CD1c-positive myeloid dendritic cell (primary cell): Measurements from ENCODE around the gene SGO2.
"Not testable (repeated sequence)": the region's sequence is repeated elsewhere in the genome, so short reads cannot be mapped to it uniquely, and the experiment has no call there.

Source experiments
- DNase-seq: peaks from one replicate; pipeline ENCODE4 v3.0.0-alpha.2; 2016; ENCODE audit errors: extremely low spot score

The SGO2 gene

GRCh38 chr2:200515155-200515554 is 10.9 kb upstream of the SGO2 start:
- DNase-seq: no peak

GRCh38 chr2:200523158-200523557 is 2.8 kb upstream of the SGO2 start:
- no peak for DNase-seq

DNA sequence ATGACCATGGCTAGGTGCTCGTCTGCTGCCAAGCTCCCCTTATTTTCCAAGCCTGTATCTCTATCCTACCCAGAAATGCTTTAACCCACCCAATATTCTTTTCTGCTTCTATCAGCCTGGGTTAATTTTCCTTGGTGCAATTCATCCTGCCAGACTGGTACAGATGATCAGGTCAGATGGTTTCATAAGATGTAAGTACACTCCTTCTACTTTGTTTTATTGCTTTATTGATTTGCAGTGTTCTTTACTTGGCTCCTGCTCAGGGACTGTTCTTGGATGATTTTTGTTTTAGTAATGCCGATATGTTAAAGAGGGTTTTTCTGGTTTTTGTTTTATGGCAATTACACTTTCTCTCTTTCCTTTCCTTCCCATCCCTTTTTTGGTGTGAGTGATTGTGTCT is 2.4 kb upstream of the SGO2 start:
- no peak for DNase-seq

DNA sequence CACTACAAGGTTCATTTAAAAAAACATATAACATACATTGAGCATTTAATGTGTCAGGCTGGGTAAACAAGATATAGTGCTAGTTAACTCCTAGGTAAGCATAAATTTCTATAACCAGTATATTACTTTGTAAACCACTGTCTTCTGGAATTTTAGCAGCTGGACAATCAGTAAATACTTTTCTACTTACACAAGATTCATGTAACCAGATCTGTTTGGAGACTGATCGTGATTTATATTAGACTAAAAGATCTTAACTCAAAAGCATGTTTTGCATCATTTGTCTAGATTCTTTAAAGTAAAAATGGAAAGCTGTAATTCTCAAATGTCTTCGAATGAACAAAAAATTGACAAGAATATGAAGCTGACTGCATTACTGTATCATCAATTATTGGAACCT is 941 bp upstream of the SGO2 start:
- no peak for DNase-seq

DNA sequence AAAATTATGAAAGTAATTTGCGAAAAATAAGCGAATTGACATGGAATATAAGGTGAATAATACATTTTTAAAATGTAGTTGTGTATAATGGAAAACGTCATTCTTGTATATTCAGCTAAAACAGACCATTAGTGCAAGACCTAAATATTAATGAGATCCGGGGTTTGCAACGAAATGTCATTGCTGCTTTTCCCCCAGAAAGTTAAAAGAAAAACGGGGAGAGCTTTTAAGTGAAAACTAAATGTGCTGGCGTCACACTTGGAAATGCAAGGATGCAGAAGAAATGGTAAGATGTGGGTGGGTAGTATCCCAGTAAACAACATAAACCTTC is 491 bp upstream of the SGO2 start:
- no peak for DNase-seq

- DNase-seq: no peak
Observed at GRCh38 chr2:200528228-200528627, 2.2 kb downstream of the SGO2 start.

DNA sequence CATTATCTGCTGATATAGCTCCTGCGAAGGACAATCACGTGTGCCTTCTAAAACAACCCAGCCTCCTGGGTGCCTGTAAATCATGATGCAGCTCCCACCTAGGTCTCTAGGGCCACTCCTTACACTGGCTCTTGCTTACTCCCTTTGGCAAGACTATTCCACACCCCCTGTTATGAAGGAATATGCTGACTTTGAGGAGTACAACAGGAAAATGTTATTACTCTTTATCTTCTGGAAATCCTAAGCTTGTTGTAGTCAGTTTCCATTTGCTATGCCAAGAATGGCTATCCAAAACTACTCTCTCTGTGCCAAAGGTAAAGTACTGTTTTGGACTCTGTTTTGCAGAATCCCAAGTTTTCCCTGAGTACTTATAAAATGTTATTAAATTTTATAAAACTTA is 7.7 kb downstream of the SGO2 start:
- DNase-seq: no peak

GRCh38 chr2:200534572-200534971 is 8.6 kb downstream of the SGO2 start:
- no peak for DNase-seq

DNA sequence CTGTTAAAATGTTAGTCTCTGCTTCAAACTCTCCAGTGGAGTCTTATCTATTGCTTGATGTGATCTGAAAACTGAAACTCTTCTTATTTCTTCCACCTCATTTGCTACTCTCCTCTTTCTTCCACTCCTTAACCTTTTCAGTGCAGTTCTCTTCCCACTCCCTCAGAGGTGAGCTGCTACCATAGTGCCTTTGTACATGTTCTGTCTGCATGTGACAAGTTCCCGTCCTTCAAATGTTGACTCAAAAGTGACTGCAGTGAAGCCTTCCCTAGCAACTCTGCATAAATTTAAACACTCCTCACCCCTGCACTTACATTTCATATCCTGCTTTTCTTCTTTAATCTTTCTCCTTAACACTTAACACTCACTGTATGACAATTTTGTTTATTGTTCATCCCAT is 12.1 kb downstream of the SGO2 start:
- DNase-seq: no peak

DNA sequence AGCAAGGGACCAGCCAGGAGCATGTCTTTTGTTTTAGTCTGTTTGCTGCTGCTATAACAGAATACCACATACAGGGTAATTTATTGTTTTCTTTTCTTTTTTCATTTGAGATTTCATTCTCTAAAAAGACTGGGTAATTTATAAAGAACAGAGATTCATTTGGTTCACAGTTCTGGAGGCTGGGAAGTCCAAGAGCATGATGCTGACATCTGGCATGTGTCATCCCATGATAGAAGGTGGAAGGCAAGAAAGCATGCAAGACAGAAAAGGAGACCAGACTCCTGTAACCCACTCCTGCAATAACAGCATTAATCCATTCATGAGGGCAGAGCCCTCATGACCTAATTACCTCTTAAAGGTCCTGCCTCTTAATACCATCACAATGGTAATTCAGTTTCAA is 14.8 kb downstream of the SGO2 start:
- DNase-seq: no peak

- not testable (repeated sequence) for DNase-seq
Observed at GRCh38 chr2:200566596-200566995, 40.6 kb downstream of the SGO2 start.

GRCh38 chr2:200567932-200568331 is 41.9 kb downstream of the SGO2 start:
- no peak for DNase-seq

GRCh38 chr2:200575957-200576356 is 50.0 kb downstream of the SGO2 start:
- DNase-seq: peak; percentile 30

DNA sequence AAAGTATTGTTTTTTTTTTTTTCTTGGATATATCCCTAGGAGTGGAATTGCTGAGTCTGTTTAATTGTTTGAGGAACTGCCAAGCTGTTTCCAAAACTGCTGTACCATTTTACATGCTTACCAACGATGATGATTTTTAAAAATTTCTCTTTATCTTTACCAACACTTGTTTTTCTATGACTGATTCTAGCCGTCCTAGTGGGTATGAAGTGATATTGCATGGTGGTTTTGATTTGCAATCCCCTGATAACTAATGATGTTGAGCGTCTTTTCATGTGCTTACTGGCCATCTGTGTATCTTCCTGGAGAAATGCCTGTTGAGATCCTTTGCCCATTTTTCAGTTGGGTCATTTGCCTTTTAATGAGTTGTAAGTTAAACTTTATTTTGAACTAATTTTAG is 51.0 kb downstream of the SGO2 start:
- no peak for DNase-seq

GRCh38 chr2:200578778-200579177 is 52.8 kb downstream of the SGO2 start:
- DNase-seq: peak; percentile 48

GRCh38 chr2:200584639-200585038 is 58.6 kb downstream of the SGO2 start:
- DNase-seq: no peak

GRCh38 chr2:200585340-200585729 is 59.3 kb downstream of the SGO2 start:
- no peak for DNase-seq

DNA sequence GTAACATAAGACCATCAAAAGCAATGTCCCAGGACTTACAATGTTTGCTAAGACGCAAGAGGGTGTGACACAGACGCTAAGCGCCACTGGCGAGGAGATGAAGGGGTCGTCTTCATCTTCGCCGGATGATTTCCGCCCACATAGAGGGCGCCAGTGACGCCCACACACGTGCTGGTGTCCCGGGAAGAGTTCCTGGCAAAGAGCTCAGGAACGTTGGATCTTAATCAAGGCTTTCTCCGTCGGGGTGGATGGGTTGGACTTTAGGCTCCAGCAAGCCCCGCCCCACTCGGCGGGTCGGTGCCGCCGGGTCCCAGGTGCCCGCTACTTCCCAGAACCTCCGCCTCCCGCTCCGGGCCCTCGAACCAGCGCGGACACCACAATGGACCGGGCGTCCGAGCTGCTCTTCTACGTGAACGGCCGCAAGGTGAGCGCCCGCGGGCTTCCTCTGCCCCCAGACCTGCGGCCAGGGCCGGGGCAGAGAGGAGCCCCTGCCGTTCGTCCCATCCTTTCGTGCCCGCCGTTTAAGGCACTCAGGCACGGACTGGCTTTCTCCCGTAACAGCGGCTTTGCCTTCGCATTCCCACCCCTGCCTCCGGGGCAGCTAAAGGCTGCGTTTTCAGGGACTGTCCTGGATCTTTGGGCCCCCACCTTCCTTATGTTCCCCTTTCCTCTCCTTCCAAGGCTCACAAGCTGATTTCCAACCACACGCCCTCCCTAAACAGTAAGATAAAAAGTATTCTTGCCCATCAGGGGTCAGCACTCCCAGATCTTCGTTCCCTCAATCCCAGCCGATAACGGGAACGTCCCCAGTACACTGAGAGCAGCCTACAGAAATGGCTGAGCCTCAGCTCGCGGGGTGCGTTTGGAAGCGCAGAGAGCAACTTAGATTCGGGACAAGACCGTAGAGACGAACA is 60.0 kb downstream of the SGO2 start, which contains the start of gene AOX1:
Gene AOX1, plus strand, starts transcription at position 285 of the 914 bp plus-strand sequence. Its CDS starts 95 bp downstream, at position 380.
- peak; percentile 24 for DNase-seq

- DNase-seq: no peak
Observed at GRCh38 chr2:200586644-200586975, 60.6 kb downstream of the SGO2 start.

GRCh38 chr2:200587007-200587616 is 61.1 kb downstream of the SGO2 start:
- DNase-seq: no peak

DNA sequence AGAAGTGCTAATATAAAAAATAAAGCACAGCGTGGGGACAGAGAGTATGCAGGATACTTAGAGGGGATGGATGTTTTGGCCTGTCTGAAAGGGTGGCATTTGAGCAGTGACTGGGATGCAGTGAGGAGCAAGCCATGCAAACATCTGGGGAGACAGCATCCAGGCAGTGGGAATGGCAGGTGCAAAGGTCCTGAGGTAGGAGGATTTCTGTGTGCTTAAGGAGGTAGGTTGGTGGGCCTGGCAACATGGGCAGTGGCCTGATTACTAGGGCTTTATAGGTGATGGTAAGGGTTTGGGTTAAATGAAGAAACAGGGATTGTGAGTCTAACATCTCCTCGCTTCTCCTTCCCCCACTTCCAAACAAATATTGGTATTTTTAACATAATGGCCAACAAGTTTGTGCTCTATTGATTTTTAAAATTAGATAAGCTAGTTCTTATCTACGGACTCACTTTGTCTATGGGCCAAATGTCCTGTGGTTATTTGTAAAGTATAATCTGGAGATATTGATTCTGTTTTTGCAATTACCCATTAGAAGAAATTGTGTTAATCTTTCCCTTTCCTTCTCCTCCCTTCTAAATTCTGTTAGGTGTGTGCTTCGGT is 62.2 kb downstream of the SGO2 start:
- no peak for DNase-seq

GRCh38 chr2:200590090-200590489 is 64.1 kb downstream of the SGO2 start:
- DNase-seq: no peak

- DNase-seq: no peak
Observed at GRCh38 chr2:200591308-200591707, 65.3 kb downstream of the SGO2 start.
